ENCODE data around the gene SLC15A2. TPM values are rescaled to one million over a fixed set of nuclear protein-coding genes. Genes with fewer than 3 reads are reported as not detected.
A peak's percentile ranks its signal among the peaks of the same experiment; 100 is the strongest.

SLC15A2 gene
- total and polyA plus RNA-seq, 12 donors, result 0.51 to 4.0 (median 2.2) TPM

DNA sequence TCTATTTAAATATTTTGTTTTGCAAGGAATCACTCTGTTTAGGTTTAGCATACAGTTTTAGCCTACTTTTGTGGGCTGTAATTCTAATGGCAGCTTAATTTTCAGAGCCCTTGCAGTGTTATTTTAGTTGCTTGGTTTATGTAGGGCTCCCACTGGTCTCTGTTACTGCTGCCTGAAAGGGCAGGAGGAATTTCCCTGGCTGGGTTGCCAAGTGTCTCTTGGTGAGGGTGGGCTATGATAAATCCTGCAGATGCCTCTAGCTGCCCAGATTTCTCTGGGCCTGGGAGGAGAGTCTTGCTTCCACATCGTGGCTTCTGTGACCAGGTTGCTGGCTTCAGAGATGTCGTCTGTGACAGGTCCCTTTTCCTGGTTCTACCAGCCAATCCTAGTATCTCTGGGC is 91.6 kb downstream of the SLC15A2 start:
- H3K4me3 ChIP-seq, result no peak overlapping the region
- no peaks in the 10 kb centered on the region for H3K27me3 ChIP-seq
- H3K4me1 ChIP-seq (replicated peaks in 1 of 2), result no peaks in the 10 kb centered on the region
- H3K27ac ChIP-seq, result no peak overlapping the region
- peaks cover 0 to 6% (median 0%) of the 10 kb centered on the region in 3 donors for H3K9me3 ChIP-seq (replicated peaks in 1 of 3)
- no peaks in the 10 kb centered on the region for H3K36me3 ChIP-seq (replicated peaks in 1 of 2)
- WGBS, 4 donors, result 40 to 88% (median 68%) methylated on average over 1 to 2 of the region's 2 CpGs
- no peak for TF ChIP-seq POLR2A (IDR thresholded peaks at IDR 0.05)
- TF ChIP-seq, protein P1, sequence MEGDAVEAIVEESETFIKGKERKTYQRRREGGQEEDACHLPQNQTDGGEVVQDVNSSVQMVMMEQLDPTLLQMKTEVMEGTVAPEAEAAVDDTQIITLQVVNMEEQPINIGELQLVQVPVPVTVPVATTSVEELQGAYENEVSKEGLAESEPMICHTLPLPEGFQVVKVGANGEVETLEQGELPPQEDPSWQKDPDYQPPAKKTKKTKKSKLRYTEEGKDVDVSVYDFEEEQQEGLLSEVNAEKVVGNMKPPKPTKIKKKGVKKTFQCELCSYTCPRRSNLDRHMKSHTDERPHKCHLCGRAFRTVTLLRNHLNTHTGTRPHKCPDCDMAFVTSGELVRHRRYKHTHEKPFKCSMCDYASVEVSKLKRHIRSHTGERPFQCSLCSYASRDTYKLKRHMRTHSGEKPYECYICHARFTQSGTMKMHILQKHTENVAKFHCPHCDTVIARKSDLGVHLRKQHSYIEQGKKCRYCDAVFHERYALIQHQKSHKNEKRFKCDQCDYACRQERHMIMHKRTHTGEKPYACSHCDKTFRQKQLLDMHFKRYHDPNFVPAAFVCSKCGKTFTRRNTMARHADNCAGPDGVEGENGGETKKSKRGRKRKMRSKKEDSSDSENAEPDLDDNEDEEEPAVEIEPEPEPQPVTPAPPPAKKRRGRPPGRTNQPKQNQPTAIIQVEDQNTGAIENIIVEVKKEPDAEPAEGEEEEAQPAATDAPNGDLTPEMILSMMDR (IDR thresholded peaks at IDR 0.05), result no peak
- intact Hi-C loops (cut with DNase I), result no loop called here
- no peak for DNase-seq

DNA sequence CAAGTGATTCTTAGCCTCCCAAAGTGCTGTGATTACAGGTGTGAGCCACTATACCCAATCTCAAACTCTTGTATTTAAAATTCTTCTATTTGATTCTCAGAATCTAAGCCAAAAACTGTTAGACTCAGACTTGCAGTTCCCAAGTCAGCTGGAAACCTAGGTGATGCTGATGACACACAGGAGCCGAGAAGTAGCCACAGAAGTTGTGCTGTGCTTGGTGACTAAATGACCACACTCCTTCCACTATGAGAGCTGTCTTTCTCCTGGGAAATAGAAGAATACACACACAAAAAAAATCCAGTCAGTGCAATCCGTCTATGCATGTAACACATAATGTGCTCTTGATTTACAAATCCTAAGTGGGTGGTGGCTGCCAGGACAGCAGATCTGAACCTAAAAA is 93.9 kb downstream of the SLC15A2 start:
- H3K4me1 ChIP-seq (replicated peaks in 1 of 2), result no peaks in the 10 kb centered on the region
- WGBS, 4 donors, result 73 to 93% (median 86%) methylated on average over 2 of the region's 2 CpGs
- H3K9me3 ChIP-seq (replicated peaks in 1 of 3), result no peaks in the 10 kb centered on the region
- no peaks in the 10 kb centered on the region for H3K36me3 ChIP-seq (replicated peaks in 1 of 2)
- no peaks in the 10 kb centered on the region for H3K27me3 ChIP-seq
- no peak overlapping the region for H3K27ac ChIP-seq
- TF ChIP-seq, protein P1 (IDR thresholded peaks at IDR 0.05), result no peak
- no peak for TF ChIP-seq POLR2A (IDR thresholded peaks at IDR 0.05)
- DNase-seq, result no peak
- intact Hi-C loops (cut with DNase I), result no loop called here
- H3K4me3 ChIP-seq, result no peak overlapping the region

DNA sequence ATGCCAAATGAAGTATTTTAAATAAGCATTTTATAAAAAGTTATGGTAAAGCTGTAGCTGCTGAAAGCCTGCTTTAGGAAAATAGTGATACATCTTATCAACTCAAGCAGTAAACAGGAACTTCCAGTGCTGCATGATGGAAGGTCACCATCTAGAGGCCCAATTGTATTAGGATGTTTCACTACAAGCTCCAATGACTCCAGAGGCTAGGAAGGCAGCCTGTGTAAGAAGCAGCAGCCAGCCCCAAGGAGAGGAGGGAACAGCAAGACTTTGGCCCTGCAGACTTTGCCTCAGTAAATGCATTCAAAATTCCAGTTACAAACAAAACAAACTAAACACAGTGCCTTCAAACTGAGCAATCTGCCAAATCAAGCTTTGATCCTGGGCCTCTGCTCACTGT is 95.7 kb downstream of the SLC15A2 start:
- TF ChIP-seq, protein P1 (IDR thresholded peaks at IDR 0.05), result peak in 1 of 6 experiments; percentile 14
- TF ChIP-seq POLR2A (IDR thresholded peaks at IDR 0.05), result no peak
- Histone ChIP-seq H3K27ac (no peak overlapping the region), H3K9me3 (replicated peaks in 1 of 3) (no peaks in the 10 kb centered on the region), H3K27me3 (no peaks in the 10 kb centered on the region), H3K4me3 (no peak overlapping the region), H3K4me1 (replicated peaks in 1 of 2) (no peaks in the 10 kb centered on the region), H3K36me3 (replicated peaks in 1 of 2) (no peaks in the 10 kb centered on the region)
- DNase-seq, result peak in 2 of 7 donors; percentile 15 to 17
- intact Hi-C loops (cut with DNase I), result no loop called here

DNA sequence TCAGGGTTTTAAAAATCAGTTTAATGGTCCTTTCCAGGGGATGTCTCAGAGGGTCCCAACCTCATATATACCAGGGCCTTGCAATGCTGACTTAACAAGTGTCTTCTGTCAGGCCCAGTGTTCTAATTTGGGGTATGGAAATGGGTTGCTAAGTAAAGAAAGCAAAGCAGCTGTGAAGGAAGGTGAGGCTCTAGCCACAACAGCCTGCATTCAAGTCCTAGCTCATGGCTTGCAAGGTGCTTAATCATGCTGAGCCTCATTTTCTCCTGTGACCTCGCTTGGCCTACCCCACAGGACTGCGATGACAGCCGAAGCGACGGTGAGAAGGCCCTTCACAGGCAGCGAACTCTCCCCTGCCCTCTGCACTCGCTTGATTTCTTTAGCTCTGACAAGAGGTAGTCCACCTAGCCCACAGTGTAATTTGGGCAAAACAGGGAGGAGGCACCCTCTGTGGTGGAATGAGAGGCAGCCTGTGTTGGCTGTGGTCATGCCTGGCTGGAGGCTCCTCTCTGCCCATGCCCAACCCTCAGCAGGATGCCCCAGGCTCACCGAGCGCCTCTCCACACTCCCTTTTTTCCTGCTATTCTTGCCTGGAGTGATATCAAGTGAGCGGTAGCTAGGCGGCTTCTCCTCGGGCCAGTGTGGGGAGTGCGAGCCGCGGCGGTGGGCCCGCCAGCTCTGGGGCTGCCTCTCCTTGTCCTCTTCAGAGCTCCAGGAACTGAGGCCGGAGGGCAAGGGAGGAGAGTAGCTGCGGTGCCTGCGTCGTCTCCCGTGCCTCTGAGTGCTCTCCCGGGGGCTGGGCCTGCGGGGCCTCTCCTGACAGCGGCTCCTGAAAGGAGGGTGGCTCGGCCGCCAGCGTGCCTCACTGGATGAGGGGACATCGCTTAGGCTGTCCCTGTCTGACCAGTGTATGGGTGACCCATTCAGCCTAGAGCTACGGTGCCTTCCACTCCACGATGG is 98.7 kb downstream of the SLC15A2 start:
- H3K9me3 ChIP-seq (replicated peaks in 1 of 3), result no peaks in the 10 kb centered on the region
- peaks cover 0 to 12% of the 10 kb centered on the region in 2 donors for H3K4me1 ChIP-seq (replicated peaks in 1 of 2)
- no peak for DNase-seq
- no peaks in the 10 kb centered on the region for H3K27me3 ChIP-seq
- TF ChIP-seq, protein P1 (IDR thresholded peaks at IDR 0.05), result no peak
- no peak for TF ChIP-seq POLR2A (IDR thresholded peaks at IDR 0.05)
- intact Hi-C loops (cut with DNase I), result no loop called here
- no peak overlapping the region for H3K27ac ChIP-seq
- H3K36me3 ChIP-seq (replicated peaks in 1 of 2), result no peaks in the 10 kb centered on the region
- no peak overlapping the region for H3K4me3 ChIP-seq
- WGBS, 4 donors, result 92 to 95% (median 94%) methylated on average over 23 to 31 of the region's 31 CpGs

Other genes starting within 250 kb of the SLC15A2 start
- gene HCLS1, start 233.5 kb upstream of the SLC15A2 start, total RNA-seq, result 100 to 1,000 TPM in 1 of 9 donors, 10 to 100 TPM in 7, 1 to 10 TPM in 1; 4.5 to 101 (median 65.6) TPM
- gene HCLS1, start 233.5 kb upstream of the SLC15A2 start, polyA plus RNA-seq, result 10 to 100 TPM; 23.4 to 45.8 (median 39.9) TPM
- gene GOLGB1, start 144.7 kb upstream of the SLC15A2 start, total RNA-seq, result 100 to 1,000 TPM in 1 of 9 donors, 10 to 100 TPM in 8; 60.9 to 118 (median 76.8) TPM
- gene GOLGB1, start 144.7 kb upstream of the SLC15A2 start, polyA plus RNA-seq, result 10 to 100 TPM; 31.6 to 60.9 (median 38.5) TPM
- 10 to 100 TPM in 4 of 9 donors, 1 to 10 TPM in 5; 6.5 to 22.9 (median 9.8) TPM for gene IQCB1, start 59.3 kb upstream of the SLC15A2 start, total RNA-seq
- gene IQCB1, start 59.3 kb upstream of the SLC15A2 start, polyA plus RNA-seq, result 10 to 100 TPM; 11.9 to 13.9 (median 13.3) TPM
- gene EAF2, start 59.2 kb upstream of the SLC15A2 start, total RNA-seq, result 10 to 100 TPM in 1 of 9 donors, 1 to 10 TPM in 8; 1.4 to 13.9 (median 5.5) TPM
- gene EAF2, start 59.2 kb upstream of the SLC15A2 start, polyA plus RNA-seq, result 1 to 10 TPM; 4.0 to 8.1 (median 6.4) TPM
- gene ILDR1, start 127.8 kb downstream of the SLC15A2 start, total RNA-seq, result 1 to 10 TPM in 6 of 9 donors, under 1 TPM in 2, not detected in 1; 0.44 to 5.6 (median 2.6) TPM
- under 1 TPM; 0.32 to 0.62 (median 0.34) TPM for gene ILDR1, start 127.8 kb downstream of the SLC15A2 start, polyA plus RNA-seq
- gene CD86, start 161.0 kb downstream of the SLC15A2 start, total RNA-seq, result 10 to 100 TPM in 5 of 9 donors, 1 to 10 TPM in 4; 2.1 to 23.3 (median 12.9) TPM
- 1 to 10 TPM; 4.5 to 5.3 (median 5.1) TPM for gene CD86, start 161.0 kb downstream of the SLC15A2 start, polyA plus RNA-seq